Activated T-helper 17 cell treated with anti-CD3 and anti-CD28 coated beads, Interleukin-2, amount 50 U/mL, for 72 hours (primary cell): ENCODE results near the gene CTBP1. TPM values are rescaled to one million over a fixed set of nuclear protein-coding genes. Genes with fewer than 3 reads are reported as not detected.
A peak's percentile ranks its signal among the peaks of the same experiment; 100 is the strongest.

Experiments
- ATAC-seq: fragments of 150-1000 bp; cut with Tn5 transposase; replicated peaks from 2 replicates; pipeline ENCODE4 v1.10.0; 2021; ENCODE audit warnings: mild to moderate bottlenecking, moderate library complexity
- H3K27ac Mint-ChIP-seq: one replicate; pipeline ENCODE4 v1.8.0; 2022; ENCODE audit warnings: mixed read lengths
- H3K27me3 Mint-ChIP-seq: one replicate; pipeline ENCODE4 v1.8.0; 2022; ENCODE audit warnings: mixed read lengths
- H3K36me3 Mint-ChIP-seq: one replicate; pipeline ENCODE4 v1.8.0; 2022; ENCODE audit warnings: low read depth, mild to moderate bottlenecking, mixed read lengths
- H3K4me1 Mint-ChIP-seq: one replicate; pipeline ENCODE4 v1.8.0; 2022; ENCODE audit warnings: mixed read lengths
- H3K4me3 Mint-ChIP-seq: one replicate; pipeline ENCODE4 v1.8.0; 2022; ENCODE audit warnings: mild to moderate bottlenecking, mixed read lengths
- H3K9me3 Mint-ChIP-seq: one replicate; pipeline ENCODE4 v1.8.0; 2022; ENCODE audit warnings: mixed read lengths
- total RNA-seq, 2 donors: library from RNA; stranded (reverse); gene quantifications; one replicate each; pipeline ENCODE4 v1.2.3, GENCODE V29; 2022

Gene CTBP1
- total RNA-seq, 2 donors from 2014 or later: 117 to 173 TPM

DNA sequence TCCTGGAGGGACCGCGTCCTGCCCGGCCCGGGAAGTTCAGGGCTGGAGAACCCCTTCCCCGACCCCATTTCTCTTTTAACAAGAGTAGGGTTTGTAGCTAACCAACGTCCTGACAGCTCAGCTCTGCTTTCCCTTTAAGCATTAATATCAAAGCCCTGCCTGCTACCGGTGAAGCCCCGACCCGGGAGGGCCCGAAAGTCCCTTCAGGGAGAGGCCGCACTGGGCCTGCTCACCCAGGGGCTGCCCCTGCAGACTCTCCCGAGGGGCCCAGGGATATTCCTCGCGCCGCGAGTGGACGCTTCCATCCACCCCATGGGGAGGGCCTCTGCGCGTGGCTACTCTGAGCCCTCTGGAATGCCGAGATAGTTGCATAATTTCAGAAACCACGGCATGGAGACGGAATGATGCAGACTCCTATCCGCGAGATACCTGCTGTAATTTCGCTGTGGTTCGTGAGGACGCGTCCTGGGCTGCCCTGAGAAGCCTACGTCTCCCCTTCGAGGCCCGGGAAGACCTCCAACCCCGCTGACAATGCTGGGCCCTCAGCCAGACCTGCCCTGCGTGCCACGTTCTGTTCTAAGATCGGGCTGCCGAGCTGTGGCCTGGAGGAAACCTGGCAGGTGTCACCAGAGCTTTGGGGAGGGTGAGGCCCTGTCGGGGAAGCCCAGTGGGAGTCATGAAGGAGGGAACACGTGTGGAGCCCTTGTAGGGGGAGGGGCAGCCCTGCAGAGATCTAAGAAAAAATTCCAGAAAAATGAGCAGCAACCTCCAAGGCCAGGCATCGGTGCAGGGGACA, 999 bp upstream of the CTBP1 start:
- Mint-ChIP-seq H3K36me3 (peaks cover 23% of the 10 kb centered on the region), H3K4me1 (peaks cover 53% of the 10 kb centered on the region)
- ATAC-seq: peak; percentile 49

DNA sequence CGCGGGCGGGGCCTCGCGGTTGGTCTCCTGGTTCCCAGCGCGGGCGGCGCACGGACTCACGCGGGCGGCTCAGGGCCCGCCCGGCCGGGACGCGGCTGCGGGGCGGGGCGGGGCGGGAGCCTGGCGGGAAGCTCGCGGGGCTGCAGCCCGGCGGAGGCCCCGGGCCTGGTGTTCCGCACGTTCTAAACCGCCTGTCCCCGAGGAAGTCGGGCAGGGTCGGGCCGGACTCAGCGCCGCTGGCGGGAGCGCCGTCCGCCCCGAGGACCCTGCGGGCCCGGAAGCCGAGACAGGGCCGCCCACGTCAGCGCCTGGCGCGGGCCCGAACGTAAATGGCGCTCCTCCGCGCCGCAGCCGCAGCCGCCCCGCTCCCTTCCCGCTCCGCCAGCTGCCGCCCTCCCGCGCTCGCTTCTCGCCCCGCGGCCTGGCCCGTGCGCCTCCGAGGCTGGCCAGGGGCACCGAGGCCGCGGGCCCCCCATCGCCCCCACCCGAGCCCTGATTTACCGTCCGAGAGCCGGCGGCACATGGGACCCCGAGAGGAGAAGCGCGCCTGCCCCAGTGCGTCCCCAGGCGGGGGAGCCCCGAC, 309 bp upstream of the CTBP1 start:
- peak overlapping the region; percentile 93 for H3K4me3 Mint-ChIP-seq
- peaks cover 23% of the 10 kb centered on the region for H3K36me3 Mint-ChIP-seq
- H3K27ac Mint-ChIP-seq: peak overlapping the region; percentile 94
- H3K4me1 Mint-ChIP-seq: peaks cover 47% of the 10 kb centered on the region
- peak; percentile 48 for ATAC-seq
- no peaks in the 10 kb centered on the region for H3K9me3 Mint-ChIP-seq
- no peaks in the 10 kb centered on the region for H3K27me3 Mint-ChIP-seq

More for the DNA sequence above, 999 bp upstream of the CTBP1 start:
- peak overlapping the region; percentile 93 for H3K4me3 Mint-ChIP-seq
- H3K27me3 Mint-ChIP-seq: no peaks in the 10 kb centered on the region
- no peaks in the 10 kb centered on the region for H3K9me3 Mint-ChIP-seq
- H3K27ac Mint-ChIP-seq: peak overlapping the region; percentile 94

DNA sequence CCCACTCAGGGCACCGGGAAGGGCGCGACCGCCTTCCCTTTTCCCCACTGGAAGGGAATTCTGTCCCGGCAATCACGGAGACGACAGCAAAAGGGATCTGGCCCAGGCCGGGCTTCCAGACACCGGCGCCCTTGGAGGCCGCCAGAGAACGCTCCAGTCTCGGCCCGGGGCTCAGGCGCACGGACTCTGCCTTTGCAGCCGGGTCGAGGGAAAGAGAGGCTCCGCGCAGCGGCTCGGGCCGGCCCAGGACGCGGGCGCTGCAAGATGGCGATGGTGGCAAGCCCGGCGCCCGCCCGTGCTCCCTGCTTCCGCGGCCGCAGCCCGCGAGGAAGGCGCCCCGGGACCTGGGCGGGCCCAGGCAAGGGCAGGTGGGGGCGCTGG, 1.1 kb downstream of the CTBP1 start:
- H3K27me3 Mint-ChIP-seq: no peaks in the 10 kb centered on the region
- peak overlapping the region; percentile 97 for H3K27ac Mint-ChIP-seq
- ATAC-seq: peak; percentile 42
- H3K4me1 Mint-ChIP-seq: peaks cover 36% of the 10 kb centered on the region
- no peaks in the 10 kb centered on the region for H3K9me3 Mint-ChIP-seq
- H3K4me3 Mint-ChIP-seq: peak overlapping the region; percentile 91
- peaks cover 25% of the 10 kb centered on the region for H3K36me3 Mint-ChIP-seq

DNA sequence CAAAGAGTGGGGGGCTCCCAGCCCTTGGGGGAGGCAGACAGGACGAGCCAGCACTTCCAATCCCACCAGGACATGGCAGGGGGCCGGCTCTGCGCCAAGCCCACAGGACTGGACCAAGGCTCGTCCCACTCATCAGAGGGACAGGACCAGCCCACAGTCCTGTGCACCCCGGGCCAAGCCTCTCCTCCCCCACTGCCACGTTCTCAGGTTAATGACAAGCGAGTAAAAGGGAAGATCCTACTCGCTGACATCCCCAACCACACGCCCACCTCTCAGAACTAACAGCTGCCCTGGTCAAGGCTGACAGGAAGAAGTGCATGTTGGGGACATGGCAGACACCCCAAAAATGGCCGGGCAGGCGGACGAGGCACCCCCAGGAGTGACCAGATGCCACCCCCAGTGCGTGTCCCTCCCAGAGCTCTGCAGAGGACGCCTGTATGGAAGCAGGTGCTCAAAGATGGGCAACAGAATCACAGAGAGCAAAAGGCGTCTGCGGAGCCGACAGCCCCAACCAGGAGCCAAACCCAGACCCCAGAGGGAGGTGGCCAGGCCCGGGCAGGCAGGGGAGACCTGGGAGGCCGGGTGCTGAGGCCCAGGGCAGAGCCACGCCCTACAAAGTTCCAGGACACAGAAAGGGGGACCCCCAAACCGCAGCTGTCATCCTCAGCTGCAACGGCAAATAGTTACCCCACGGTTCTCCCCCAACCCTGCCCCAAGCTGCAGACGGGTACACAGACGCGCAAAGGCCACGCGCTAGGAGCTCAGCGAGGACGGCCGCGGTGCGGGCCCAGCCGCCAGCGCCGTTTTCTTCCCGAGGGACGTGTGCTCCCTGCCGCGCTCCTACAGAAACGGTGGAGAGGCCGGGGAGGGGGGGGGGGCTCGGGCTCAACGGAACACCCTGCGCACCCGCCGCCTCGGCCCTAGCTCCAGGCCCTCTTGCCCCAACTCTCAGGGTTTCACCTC, 1.7 kb downstream of the CTBP1 start:
- peak overlapping the region; percentile 97 for H3K27ac Mint-ChIP-seq
- no peaks in the 10 kb centered on the region for H3K27me3 Mint-ChIP-seq
- ATAC-seq: peak; percentile 1
- H3K4me3 Mint-ChIP-seq: peak overlapping the region; percentile 91
- peaks cover 30% of the 10 kb centered on the region for H3K36me3 Mint-ChIP-seq
- peaks cover 35% of the 10 kb centered on the region for H3K4me1 Mint-ChIP-seq
- H3K9me3 Mint-ChIP-seq: no peaks in the 10 kb centered on the region

DNA sequence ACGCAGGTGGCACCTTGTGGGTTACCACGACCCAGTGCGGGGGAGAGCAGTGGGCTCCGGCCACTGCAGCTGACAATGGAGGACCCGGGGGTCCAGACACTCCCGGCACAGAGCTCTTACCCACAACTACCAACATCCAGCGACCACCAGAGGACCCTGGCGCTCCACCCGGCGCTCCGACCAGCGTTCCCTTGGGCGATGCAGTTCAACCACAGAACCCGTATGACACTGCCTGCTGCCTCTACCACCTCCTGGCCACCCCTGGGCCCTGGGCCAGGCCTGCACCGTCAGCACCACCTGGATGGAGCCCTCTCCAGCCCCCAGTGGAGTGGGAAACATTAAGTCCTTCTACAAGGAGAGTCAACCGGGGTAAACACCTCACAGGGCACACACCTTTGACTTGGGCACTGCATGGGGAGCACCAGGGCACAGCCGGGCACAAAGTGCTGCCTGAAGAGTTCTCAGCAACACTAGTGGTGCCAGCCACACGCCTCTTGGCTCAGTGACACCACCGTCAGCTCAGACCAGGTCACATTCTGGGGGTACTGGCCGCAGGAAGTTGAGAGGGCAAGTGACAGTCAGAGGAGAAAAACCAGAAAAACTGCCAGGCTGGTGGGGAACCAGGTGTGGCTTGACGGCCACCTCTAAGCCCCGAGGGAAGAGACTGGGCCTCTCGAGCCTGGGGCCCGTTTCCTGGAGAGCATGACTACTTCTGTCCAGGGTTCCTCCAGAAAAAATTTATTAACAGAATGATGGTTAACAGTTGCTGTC, 2.6 kb downstream of the CTBP1 start:
- H3K27me3 Mint-ChIP-seq: no peaks in the 10 kb centered on the region
- peak overlapping the region; percentile 97 for H3K27ac Mint-ChIP-seq
- H3K4me1 Mint-ChIP-seq: peaks cover 26% of the 10 kb centered on the region

DNA sequence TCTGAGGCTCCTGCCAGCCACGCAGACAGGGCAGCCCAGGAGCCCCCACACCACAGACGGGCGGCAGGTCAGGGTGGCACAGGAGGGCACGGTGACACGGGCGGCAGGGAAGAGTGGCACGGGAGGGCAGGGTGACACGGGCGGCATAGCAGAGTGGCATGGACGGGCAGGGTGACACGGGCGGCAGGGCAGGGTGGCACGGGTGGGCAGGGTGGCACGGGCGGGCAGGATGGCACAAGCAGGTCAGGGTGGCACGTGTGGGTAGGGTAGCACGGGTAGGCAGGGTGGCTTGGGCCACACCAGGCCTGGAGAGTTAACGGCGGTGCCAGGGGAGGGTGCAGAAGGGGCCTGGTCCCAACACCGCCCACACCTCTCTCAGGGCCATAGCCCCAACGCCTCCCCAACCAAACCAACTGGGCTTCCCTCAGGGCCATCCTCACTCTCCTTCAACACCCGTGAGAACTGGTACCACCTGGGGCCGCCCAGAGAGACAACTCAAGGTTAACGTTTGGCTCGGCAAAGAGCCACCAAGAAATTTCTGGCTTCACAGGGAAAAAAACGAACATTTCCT, 3.4 kb downstream of the CTBP1 start:
- H3K36me3 Mint-ChIP-seq: peaks cover 39% of the 10 kb centered on the region
- ATAC-seq: no peak
- no peaks in the 10 kb centered on the region for H3K9me3 Mint-ChIP-seq
- H3K27ac Mint-ChIP-seq: peak overlapping the region; percentile 97
- H3K4me3 Mint-ChIP-seq: peak overlapping the region; percentile 91
- H3K27me3 Mint-ChIP-seq: no peaks in the 10 kb centered on the region
- H3K4me1 Mint-ChIP-seq: peaks cover 20% of the 10 kb centered on the region

More for the DNA sequence above, 2.6 kb downstream of the CTBP1 start:
- Mint-ChIP-seq H3K9me3 (no peaks in the 10 kb centered on the region), H3K4me3 (peak overlapping the region; percentile 91), H3K36me3 (peaks cover 32% of the 10 kb centered on the region)
- no peak for ATAC-seq

DNA sequence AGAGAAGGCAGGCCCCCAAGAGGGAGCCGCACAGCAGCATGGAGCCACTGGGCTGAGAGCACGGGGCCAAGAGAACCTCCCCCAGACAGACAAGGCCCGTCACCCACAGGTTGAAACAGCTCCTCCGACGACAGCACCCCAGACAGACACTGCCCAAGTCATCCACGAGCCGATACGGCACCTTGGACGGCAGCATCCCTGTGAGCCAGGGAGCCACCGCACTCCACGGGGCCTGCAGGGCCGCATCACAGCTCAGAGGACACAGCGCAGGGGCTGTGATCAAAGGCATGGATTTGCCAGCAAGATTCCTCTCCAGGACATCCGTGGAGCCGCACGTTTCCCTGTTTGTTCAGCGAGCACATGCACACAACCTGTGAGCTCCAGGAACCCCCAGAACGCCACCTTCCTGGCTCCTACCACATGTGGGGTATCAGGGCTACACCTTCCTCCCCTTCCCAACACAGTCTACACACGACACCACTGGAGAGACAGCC, 3.9 kb downstream of the CTBP1 start:
- Mint-ChIP-seq H3K27me3 (no peaks in the 10 kb centered on the region), H3K27ac (peak overlapping the region; percentile 73), H3K9me3 (no peaks in the 10 kb centered on the region), H3K4me1 (peaks cover 15% of the 10 kb centered on the region), H3K36me3 (peaks cover 37% of the 10 kb centered on the region), H3K4me3 (peak overlapping the region; percentile 91)
- ATAC-seq: no peak

DNA sequence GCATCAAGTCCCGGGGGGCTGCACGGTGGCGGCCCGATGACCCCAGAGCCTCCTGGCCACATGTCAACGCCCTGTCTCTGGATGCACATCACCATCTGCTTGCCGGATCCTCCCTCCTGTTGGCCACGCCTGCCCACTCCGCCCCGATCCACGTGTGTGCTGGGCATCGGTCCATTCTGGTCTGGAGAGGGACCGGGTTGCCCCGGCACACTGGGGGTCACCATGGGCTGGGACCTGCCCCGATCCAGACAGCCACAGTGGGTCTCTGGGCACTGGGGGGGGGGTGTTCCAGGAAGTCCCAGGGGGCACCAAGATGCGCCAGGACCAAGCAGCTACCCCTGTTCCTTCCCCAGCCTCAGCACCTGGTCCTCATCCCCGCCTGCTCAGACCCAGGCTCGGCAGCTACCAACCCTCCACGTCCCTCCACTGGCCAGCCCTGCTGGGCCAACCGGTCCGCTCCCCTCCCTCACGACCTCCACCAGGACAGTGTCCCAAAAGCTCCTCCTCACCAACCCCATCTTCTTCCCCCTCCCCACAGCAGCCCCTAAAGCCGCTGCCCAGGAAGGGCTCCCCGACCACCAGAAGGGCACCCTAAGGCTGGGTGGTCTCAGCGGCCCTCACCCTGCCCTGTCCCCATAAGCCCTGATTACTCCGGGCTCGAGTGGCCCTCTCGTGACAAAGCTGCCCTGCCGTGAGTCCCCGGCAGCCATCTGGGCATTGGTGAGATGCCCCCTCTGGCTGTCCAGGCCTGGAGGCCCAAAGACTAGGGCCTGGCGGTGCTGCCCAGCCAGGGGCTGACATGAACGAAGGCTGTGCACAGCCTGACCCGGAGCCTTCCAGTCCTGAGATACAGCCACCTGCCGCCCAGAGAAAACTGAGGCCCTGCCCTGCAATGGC, 4.6 kb downstream of the CTBP1 start:
- no peaks in the 10 kb centered on the region for H3K27me3 Mint-ChIP-seq
- peaks cover 13% of the 10 kb centered on the region for H3K4me1 Mint-ChIP-seq
- peak overlapping the region; percentile 73 for H3K27ac Mint-ChIP-seq
- H3K36me3 Mint-ChIP-seq: peaks cover 36% of the 10 kb centered on the region
- ATAC-seq: no peak
- H3K4me3 Mint-ChIP-seq: peak overlapping the region; percentile 91
- no peaks in the 10 kb centered on the region for H3K9me3 Mint-ChIP-seq

DNA sequence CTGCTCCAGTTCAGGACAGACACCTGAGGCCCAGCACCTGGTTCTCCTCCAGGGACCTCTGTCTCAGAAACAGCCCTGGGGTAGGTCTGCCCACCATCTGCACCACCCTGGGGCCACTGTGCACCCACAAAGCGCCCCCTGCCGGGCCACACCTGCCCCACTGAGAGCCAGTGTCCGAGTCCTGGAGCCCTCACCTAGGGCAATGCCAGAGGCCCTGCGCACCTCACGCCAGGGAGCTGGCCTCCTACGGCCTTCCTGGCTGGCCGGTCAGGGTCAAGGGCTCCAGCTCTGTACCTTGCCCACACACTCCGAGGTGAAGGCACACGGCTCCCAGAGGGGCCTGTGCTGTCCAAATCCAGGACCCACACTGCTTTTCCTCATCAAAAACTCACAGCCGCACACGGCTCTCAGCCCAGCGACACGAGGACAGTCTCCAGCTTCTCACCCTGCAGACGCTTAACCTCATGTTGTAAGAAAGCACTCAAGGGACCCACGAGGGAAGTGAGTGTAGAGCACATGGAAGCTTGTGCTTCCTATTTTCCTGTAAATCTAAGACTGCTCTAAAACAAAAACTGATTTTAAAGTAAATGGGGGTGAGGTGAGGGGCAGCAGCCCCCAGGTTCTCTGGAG, 5.4 kb downstream of the CTBP1 start:
- H3K27ac Mint-ChIP-seq: peak overlapping the region; percentile 73
- H3K27me3 Mint-ChIP-seq: no peaks in the 10 kb centered on the region

DNA sequence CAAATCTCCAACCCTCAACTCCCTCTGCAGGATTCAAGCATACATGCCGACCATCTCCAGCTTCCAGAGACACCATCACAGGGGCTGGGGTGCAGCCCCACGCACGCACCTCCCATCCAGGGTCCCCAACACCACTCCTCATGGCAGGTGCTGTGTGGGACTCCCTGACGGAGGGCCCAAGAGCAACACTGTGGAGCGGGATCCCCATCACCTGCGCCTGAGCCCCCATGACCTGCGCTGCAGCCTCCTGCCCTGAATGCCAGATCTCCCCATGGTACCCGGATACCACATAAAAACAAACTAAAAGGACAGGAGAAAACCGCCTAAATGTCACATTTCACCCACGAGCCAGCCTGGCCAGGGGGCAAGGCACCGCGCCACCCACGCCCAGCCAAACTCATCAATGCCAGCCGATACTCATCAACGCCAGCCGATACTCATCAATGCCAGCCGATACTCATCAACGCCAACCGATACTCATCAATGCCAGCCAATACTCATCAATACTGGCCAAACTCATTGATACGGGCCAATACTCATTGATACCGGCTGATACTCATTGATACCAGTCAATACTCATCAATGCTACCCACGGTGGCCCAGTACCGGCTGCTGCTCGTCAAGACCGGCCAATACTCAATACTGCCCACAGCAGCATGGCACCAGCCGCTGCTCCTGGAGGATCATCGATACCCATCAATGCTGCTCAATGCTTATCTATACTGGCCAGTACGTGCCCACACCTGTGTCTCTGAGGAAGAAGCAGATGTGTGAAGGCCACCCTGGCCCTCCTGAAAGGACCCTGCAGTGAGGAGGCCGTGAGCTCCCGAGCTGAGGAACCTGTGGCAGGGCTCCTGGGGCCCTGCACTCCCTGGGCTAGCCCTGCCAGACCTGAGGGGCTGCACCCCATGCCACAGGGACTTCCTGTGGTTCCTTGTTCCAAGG, 6.2 kb downstream of the CTBP1 start:
- Mint-ChIP-seq H3K4me1 (peaks cover 13% of the 10 kb centered on the region), H3K9me3 (no peaks in the 10 kb centered on the region), H3K36me3 (peaks cover 49% of the 10 kb centered on the region), H3K27ac (peak overlapping the region; percentile 58), H3K27me3 (no peaks in the 10 kb centered on the region), H3K4me3 (no peak overlapping the region)
- ATAC-seq: no peak

More for the DNA sequence above, 5.4 kb downstream of the CTBP1 start:
- no peaks in the 10 kb centered on the region for H3K9me3 Mint-ChIP-seq
- no peak for ATAC-seq
- no peak overlapping the region for H3K4me3 Mint-ChIP-seq
- H3K36me3 Mint-ChIP-seq: peaks cover 42% of the 10 kb centered on the region
- H3K4me1 Mint-ChIP-seq: peaks cover 13% of the 10 kb centered on the region

DNA sequence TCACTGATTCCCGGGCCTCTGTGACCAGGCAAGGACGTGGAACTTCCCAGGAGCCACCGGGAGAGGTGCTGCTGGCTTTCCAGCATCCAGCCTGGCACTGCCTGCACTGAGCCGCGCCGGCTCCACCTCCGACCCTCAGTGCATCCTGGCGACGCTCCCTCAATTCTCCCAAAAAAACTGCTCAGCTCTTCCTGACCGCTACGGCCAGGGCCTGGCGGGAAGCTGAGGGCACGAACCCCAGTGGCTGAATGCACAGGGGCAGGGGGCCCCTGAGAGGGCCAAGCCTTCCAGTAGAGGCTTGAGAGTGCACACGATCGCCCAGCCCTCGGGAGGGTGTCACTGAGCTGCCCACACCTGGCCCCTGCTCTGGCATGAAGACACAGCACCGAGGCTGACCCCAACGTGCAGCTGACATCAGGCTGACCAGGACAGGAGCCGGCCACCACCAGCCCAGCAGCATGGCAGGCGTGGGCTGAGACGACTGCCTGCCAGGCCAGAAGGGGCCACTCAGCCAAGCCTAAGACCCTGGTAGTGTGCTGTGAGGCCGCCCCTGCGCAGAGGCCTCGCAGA, 6.9 kb downstream of the CTBP1 start:
- peaks cover 45% of the 10 kb centered on the region for H3K36me3 Mint-ChIP-seq
- no peaks in the 10 kb centered on the region for H3K9me3 Mint-ChIP-seq
- peaks cover 11% of the 10 kb centered on the region for H3K4me1 Mint-ChIP-seq
- H3K27me3 Mint-ChIP-seq: no peaks in the 10 kb centered on the region
- ATAC-seq: no peak
- H3K4me3 Mint-ChIP-seq: no peak overlapping the region
- H3K27ac Mint-ChIP-seq: no peak overlapping the region
